Testis (tissue), 3 donors: ENCODE measurements around the gene METTL23. TPM values are rescaled to one million over a fixed set of nuclear protein-coding genes. Genes with fewer than 3 reads are reported as not detected.
"Not testable (repeated sequence)": the region's sequence is repeated elsewhere in the genome, so short reads cannot be mapped to it uniquely, and the experiment has no call there.

Experiments
- DNase-seq: peaks from one replicate; pipeline ENCODE4 v3.0.0-alpha.2; 2019
- H3K27ac ChIP-seq, 2 donors: fragments of 200-600 bp; sonication (generic); one replicate each; pipeline ENCODE4 v1.5.1; 2019
- H3K27me3 ChIP-seq: fragments of 200-600 bp; sonication (generic); one replicate; pipeline ENCODE4 v1.5.1; 2019
- H3K36me3 ChIP-seq: fragments of 200-600 bp; sonication (generic); one replicate; pipeline ENCODE4 v1.5.1; 2017; ENCODE audit warnings: low read depth; ENCODE audit errors: missing control alignments
- H3K4me1 ChIP-seq: fragments of 200-600 bp; sonication (generic); one replicate; pipeline ENCODE4 v1.5.1; 2019
- H3K4me3 ChIP-seq, 2 donors: fragments of 200-600 bp; sonication (generic); one replicate each; pipeline ENCODE4 v1.5.1; 2017 to 2019
- H3K9me3 ChIP-seq: fragments of 200-600 bp; sonication (generic); one replicate; pipeline ENCODE4 v1.5.1; 2017
- CTCF ChIP-seq, 3 experiments: fragments of 450-650 bp in 2 of 3; fragments of 200-600 bp in 1 of 3; sonication (generic) in 1 of 3; IDR thresholded peaks; one replicate each; pipeline ENCODE4 v1.5.1; 2016 to 2019; ENCODE audit warnings: antibody characterized with exemption in 3 of 3, mild to moderate bottlenecking in 2 of 3, moderate library complexity in 1 of 3
- POLR2A ChIP-seq: fragments of 450-650 bp; IDR thresholded peaks from one replicate; pipeline ENCODE4 v1.6.1; 2017; ENCODE audit warnings: antibody characterized with exemption, mild to moderate bottlenecking, moderate library complexity
- WGBS, 2 donors: methylation state at CpG; one replicate each; pipeline ENCODE4 v1.1.5; 2018; 5-methylcytosine and 5-hydroxymethylcytosine counted together
- intact Hi-C: fragments of 100-400 bp; cut with DNase I; formaldehyde crosslinking; loops from one replicate; pipeline ENCODE4 v1.15.1; 2023; ENCODE audit warnings: low total_unique reads
- polyA plus RNA-seq: library from polyadenylated mRNA; stranded (reverse); fragments of 350-450 nt; fragmentation: Illumina TruSeq; extraction: RNeasy Lipid Tissue Mini Kit (QIAGEN cat#74804); gene quantifications from one replicate; pipeline ENCODE4 v1.2.3, GENCODE V29; 2014; ENCODE audit warnings: low read depth, low replicate concordance; ENCODE audit not compliant: insufficient read depth
- total RNA-seq, 2 donors: library from RNA; depleted of rRNA; stranded (reverse); fragments of >200 nt; gene quantifications; one replicate each; pipeline ENCODE4 v1.2.3, GENCODE V29; 2016

The METTL23 gene
- total and polyA plus RNA-seq, 3 donors from 2014 or later, result 37.5 to 122 (median 45.3) TPM

GRCh38 chr17:76697702-76698465 is 28.8 kb upstream of the METTL23 start:
- Histone ChIP-seq H3K27ac (peak overlapping the region; percentile 12 to 87), H3K36me3 (no peaks in the 10 kb centered on the region), H3K4me3 (no peak overlapping the region), H3K9me3 (no peaks in the 10 kb centered on the region), H3K27me3 (no peaks in the 10 kb centered on the region), H3K4me1 (peaks cover 92% of the 10 kb centered on the region)
- intact Hi-C loops, result no loop called here
- peak; percentile 54 for DNase-seq
- 37 to 50% methylated on average over 10 to 17 of the region's 17 CpGs for WGBS, 2 donors
- no peak for TF ChIP-seq CTCF (IDR thresholded peaks at IDR 0.05)
- TF ChIP-seq POLR2A, result no peak

GRCh38 chr17:76698466-76698977 is 28.1 kb upstream of the METTL23 start:
- H3K36me3 ChIP-seq, H3K4me3 ChIP-seq, H3K27me3 ChIP-seq, DNase-seq, H3K9me3 ChIP-seq, intact Hi-C loops: not testable (repeated sequence)
- peaks cover 95% of the 10 kb centered on the region for H3K4me1 ChIP-seq
- peak overlapping the region; percentile 87 to 90 for H3K27ac ChIP-seq
- WGBS, 2 donors, result 80 to 89% methylated on average over 7 of the region's 7 CpGs

GRCh38 chr17:76700270-76700616 is 26.4 kb upstream of the METTL23 start:
- 25 to 48% methylated on average over 7 to 8 of the region's 8 CpGs for WGBS, 2 donors
- no peaks in the 10 kb centered on the region for H3K9me3 ChIP-seq
- intact Hi-C loops, result loop anchor here (10.0 kb wide), 1 partner anchor 175 kb away; no protein-coding TSS in a partner anchor
- TF ChIP-seq CTCF (IDR thresholded peaks at IDR 0.05) (no peak), POLR2A (no peak)
- DNase-seq, result no peak
- H3K36me3 ChIP-seq, result no peaks in the 10 kb centered on the region
- peak overlapping the region; percentile 87 to 90 for H3K27ac ChIP-seq
- no peaks in the 10 kb centered on the region for H3K27me3 ChIP-seq
- H3K4me3 ChIP-seq, result no peak overlapping the region
- H3K4me1 ChIP-seq, result peaks cover 89% of the 10 kb centered on the region

GRCh38 chr17:76700617-76701470 is 25.8 kb upstream of the METTL23 start:
- H3K27me3 ChIP-seq, result no peaks in the 10 kb centered on the region
- no peaks in the 10 kb centered on the region for H3K9me3 ChIP-seq
- peak overlapping the region; percentile 87 to 90 for H3K27ac ChIP-seq
- H3K4me1 ChIP-seq, result peaks cover 83% of the 10 kb centered on the region
- intact Hi-C loops, result loop anchor here (10.0 kb wide), 1 partner anchor 176 kb away; no protein-coding TSS in a partner anchor
- DNase-seq, result peak; percentile 67
- TF ChIP-seq CTCF (IDR thresholded peaks at IDR 0.05) (no peak), POLR2A (no peak)
- H3K4me3 ChIP-seq, result no peak overlapping the region
- WGBS, 2 donors, result 39 to 49% methylated on average over 32 to 33 of the region's 33 CpGs
- no peaks in the 10 kb centered on the region for H3K36me3 ChIP-seq

GRCh38 chr17:76701471-76701967 is 25.1 kb upstream of the METTL23 start:
- TF ChIP-seq POLR2A, result no peak
- no peak for TF ChIP-seq CTCF (IDR thresholded peaks at IDR 0.05)
- intact Hi-C loops, result loop anchor here (10.0 kb wide), 1 partner anchor 177 kb away; no protein-coding TSS in a partner anchor
- no peak for DNase-seq

More at GRCh38 chr17:76701471-76701967, 25.1 kb upstream of the METTL23 start:
- no peaks in the 10 kb centered on the region for H3K36me3 ChIP-seq
- peak overlapping the region; percentile 87 to 90 for H3K27ac ChIP-seq
- no peaks in the 10 kb centered on the region for H3K27me3 ChIP-seq
- no peak overlapping the region for H3K4me3 ChIP-seq
- peaks cover 77% of the 10 kb centered on the region for H3K4me1 ChIP-seq
- H3K9me3 ChIP-seq, result no peaks in the 10 kb centered on the region
- 45 to 65% methylated on average over 11 of the region's 11 CpGs for WGBS, 2 donors
